GM10248 (cell line): ENCODE results near the gene CDH24.

Experiments used
- CTCF ChIA-PET: fragments of 300-600 bp; sonication (Branson Sonifier 250); formaldehyde crosslinking; extraction: SDS; loops from one replicate; lab custom pipeline; 2021; ENCODE audit warnings: antibody characterized with exemption; lab: Yijun Ruan, JAX
- POLR2A ChIA-PET: fragments of 350-650 bp; sonication (Branson Sonifier 250); formaldehyde crosslinking; extraction: SDS; loops from one replicate; lab custom pipeline; 2020; ENCODE audit warnings: antibody characterized with exemption; lab: Yijun Ruan, JAX
- DNase-seq: peaks from one replicate; pipeline ENCODE4 v3.0.0; 2012; ENCODE audit errors: extremely low spot score
- TF ChIP-seq, protein P1 (sequence below): IDR thresholded peaks from 2 replicates; pipeline ENCODE4 v1.5.1; 2012; ENCODE audit warnings: mild to moderate bottlenecking, low read depth; ENCODE audit errors: extremely low read depth, missing control alignments, control extremely low read depth

CDH24 gene

GRCh38 chr14:23043754-23044153, 13.6 kb downstream of the CDH24 start:
- ChIA-PET CTCF (interaction anchor here (3.8 to 11.4 kb wide), 3 partner anchors 13 to 57 kb away, joined by 18 to 106 read pairs (median 22); partner anchors contain the start of gene CDH24), POLR2A (no interaction called here)
- TF ChIP-seq, protein P1, sequence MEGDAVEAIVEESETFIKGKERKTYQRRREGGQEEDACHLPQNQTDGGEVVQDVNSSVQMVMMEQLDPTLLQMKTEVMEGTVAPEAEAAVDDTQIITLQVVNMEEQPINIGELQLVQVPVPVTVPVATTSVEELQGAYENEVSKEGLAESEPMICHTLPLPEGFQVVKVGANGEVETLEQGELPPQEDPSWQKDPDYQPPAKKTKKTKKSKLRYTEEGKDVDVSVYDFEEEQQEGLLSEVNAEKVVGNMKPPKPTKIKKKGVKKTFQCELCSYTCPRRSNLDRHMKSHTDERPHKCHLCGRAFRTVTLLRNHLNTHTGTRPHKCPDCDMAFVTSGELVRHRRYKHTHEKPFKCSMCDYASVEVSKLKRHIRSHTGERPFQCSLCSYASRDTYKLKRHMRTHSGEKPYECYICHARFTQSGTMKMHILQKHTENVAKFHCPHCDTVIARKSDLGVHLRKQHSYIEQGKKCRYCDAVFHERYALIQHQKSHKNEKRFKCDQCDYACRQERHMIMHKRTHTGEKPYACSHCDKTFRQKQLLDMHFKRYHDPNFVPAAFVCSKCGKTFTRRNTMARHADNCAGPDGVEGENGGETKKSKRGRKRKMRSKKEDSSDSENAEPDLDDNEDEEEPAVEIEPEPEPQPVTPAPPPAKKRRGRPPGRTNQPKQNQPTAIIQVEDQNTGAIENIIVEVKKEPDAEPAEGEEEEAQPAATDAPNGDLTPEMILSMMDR = no peak
- DNase-seq = no peak

- ChIA-PET POLR2A (no interaction called here), CTCF (interaction anchor here (1.0 to 11.4 kb wide), 6 partner anchors 13 to 56 kb away, joined by 3 to 106 read pairs (median 12); partner anchors contain the start of gene CDH24)
- TF ChIP-seq, protein P1 = no peak
- no peak for DNase-seq
These were observed 14.2 kb downstream of the CDH24 start for GRCh38 chr14:23043145-23043544.

GRCh38 chr14:23042162-23042965, 15.0 kb downstream of the CDH24 start, which contains the start of gene PSMB11:
TSS of gene PSMB11 (plus strand) at chr14:23042212. CDS start at chr14:23042226, 14 bp downstream.
- ChIA-PET POLR2A (no interaction called here), CTCF (interaction anchor here (1.0 to 11.4 kb wide), 6 partner anchors 14 to 55 kb away, joined by 3 to 106 read pairs (median 12); partner anchors contain the start of gene CDH24)
- TF ChIP-seq, protein P1 = no peak
- no peak for DNase-seq

GRCh38 chr14:23041729-23042128, 15.6 kb downstream of the CDH24 start:
- ChIA-PET POLR2A (no interaction called here), CTCF (interaction anchor here (3.8 to 11.4 kb wide), 3 partner anchors 15 to 55 kb away, joined by 18 to 106 read pairs (median 22); partner anchors contain the start of gene CDH24)
- TF ChIP-seq, protein P1 = no peak
- DNase-seq = no peak

GRCh38 chr14:23040100-23040499, 17.2 kb downstream of the CDH24 start:
- DNase-seq = no peak
- POLR2A ChIA-PET = no interaction called here
- TF ChIP-seq, protein P1 = no peak
- CTCF ChIA-PET = interaction anchor here (1.0 to 11.4 kb wide), 8 partner anchors 8 to 58 kb away, joined by 3 to 106 read pairs (median 6); partner anchors contain the start of genes AJUBA and CDH24

DNA sequence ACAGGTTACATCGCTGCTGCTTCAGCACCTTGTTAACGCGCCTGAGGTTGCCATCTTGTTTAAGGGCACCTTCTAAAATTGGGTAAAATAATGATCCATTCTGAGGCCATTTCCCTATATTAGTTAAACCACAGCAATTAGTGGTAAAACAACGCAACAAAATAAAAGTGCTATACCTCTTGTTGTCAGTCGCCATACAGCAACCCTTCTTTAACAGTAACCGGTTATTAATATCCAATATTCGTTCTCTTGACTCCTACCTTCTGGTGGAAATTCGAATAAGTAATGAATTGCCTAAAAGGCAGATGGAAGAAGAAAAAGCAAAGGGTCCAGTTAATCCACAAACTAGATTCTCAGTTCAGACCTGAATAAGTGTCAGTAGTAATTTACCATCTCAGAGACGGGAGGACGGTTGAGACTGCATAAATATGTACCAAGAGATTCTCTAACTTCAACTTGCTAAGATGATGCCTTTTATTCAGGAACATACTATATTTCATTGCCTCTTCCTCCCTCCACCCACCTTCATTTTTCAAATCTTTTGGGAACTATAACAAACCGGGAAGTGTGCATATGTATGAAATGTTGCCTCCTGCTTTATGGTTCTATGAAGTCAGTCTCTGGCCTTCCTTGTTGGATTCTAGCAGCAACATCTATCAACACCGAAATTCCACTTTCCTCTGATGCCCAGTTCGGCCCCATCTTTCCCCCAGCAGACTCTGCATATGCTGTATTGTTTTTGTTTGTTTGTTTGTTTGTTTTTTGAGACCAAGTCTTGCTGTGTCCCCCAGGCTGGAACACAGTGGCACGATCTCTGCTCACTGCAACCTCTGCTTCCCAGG, 21.8 kb downstream of the CDH24 start:
- ChIA-PET CTCF (interaction anchor here (1.0 to 2.9 kb wide), 2 partner anchors 49 to 106 kb away, joined by 3 to 14 read pairs; partner anchors contain the start of gene PRMT5), POLR2A (no interaction called here)
- DNase-seq = no peak
- TF ChIP-seq, protein P1 = no peak
